B cell (primary cell): ENCODE data around the gene ADAMTS12.

Experiments used
- EZH2 ChIP-seq: IDR thresholded peaks from 2 replicates; pipeline ENCODE4 v1.6.1; 2012; ENCODE audit warnings: borderline replicate concordance, low read depth, mild to moderate bottlenecking, moderate library complexity, low read length; ENCODE audit not compliant: insufficient read depth, poor library complexity, severe bottlenecking
- TF ChIP-seq, protein P1 (sequence below): fragments of 200-600 bp; IDR thresholded peaks from one replicate; pipeline ENCODE4 v1.8.0; 2022; ENCODE audit warnings: antibody characterized with exemption, mild to moderate bottlenecking

DNA sequence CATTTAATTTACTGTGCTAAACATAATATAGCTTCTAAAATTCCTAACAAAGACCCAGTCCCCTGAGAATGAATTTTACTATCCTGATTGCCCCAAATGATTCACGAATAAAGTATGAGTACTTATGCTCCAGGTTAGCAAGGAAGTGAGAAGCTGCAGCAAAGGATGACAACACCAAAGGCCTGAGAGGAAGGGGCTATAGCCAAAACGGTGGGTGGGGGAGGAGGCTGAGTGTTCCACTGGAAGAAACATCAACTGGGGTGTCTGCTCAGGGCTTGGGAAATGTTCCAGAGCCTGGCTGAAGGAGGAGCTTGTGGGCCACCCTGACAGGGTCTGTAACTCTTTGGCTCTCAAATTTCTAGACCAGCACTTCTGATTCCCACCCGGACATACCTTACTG is 157.3 kb downstream of the ADAMTS12 start:
- TF ChIP-seq, protein P1, sequence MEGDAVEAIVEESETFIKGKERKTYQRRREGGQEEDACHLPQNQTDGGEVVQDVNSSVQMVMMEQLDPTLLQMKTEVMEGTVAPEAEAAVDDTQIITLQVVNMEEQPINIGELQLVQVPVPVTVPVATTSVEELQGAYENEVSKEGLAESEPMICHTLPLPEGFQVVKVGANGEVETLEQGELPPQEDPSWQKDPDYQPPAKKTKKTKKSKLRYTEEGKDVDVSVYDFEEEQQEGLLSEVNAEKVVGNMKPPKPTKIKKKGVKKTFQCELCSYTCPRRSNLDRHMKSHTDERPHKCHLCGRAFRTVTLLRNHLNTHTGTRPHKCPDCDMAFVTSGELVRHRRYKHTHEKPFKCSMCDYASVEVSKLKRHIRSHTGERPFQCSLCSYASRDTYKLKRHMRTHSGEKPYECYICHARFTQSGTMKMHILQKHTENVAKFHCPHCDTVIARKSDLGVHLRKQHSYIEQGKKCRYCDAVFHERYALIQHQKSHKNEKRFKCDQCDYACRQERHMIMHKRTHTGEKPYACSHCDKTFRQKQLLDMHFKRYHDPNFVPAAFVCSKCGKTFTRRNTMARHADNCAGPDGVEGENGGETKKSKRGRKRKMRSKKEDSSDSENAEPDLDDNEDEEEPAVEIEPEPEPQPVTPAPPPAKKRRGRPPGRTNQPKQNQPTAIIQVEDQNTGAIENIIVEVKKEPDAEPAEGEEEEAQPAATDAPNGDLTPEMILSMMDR = no peak
- TF ChIP-seq EZH2 = no peak
